H1 (cell line): ENCODE results near the gene MED12L. TPM values are rescaled to one million over a fixed set of nuclear protein-coding genes. Genes with fewer than 3 reads are reported as not detected.
A peak's percentile ranks its signal among the peaks of the same experiment; 100 is the strongest.

Experiments
- CTCF ChIA-PET: fragments of 300-600 bp; sonication (Branson Sonifier 250); formaldehyde crosslinking; loops from one replicate; lab custom pipeline; 2021; ENCODE audit not compliant: partially characterized antibody; lab: Charles Lee
- POLR2A ChIA-PET: fragments of 300-600 bp; sonication (Branson Sonifier 250); formaldehyde crosslinking; loops from one replicate; lab custom pipeline; 2021; ENCODE audit warnings: inconsistent platforms; ENCODE audit not compliant: partially characterized antibody; lab: Charles Lee
- DNase-seq, 2 experiments: peaks; one replicate each; pipeline versions ENCODE4 v3.0.0 to v3.0.0-alpha.2; 2010 to 2022; ENCODE audit warnings: low spot score in 2 of 2, low read depth in 1 of 2, mixed read lengths in 1 of 2
- FAIRE-seq: peaks from 2 replicates; lab custom pipeline; 2011; peaks lifted over from hg19 to GRCh38; lab: Jason Lieb, UNC
- H2AFZ ChIP-seq: 2 replicates; pipeline ENCODE4 v1.8.1; 2012; ENCODE audit warnings: low read length, inconsistent platforms
- H2AK5ac ChIP-seq: 2 replicates; pipeline ENCODE4 v1.6.1; 2013; ENCODE audit warnings: low read depth, low read length
- H2BK120ac ChIP-seq: replicated peaks from 2 replicates; pipeline ENCODE3; 2013; ENCODE audit warnings: low read depth, low read length, inconsistent platforms
- H2BK12ac ChIP-seq: 2 replicates; pipeline ENCODE4 v1.6.1; 2013; ENCODE audit warnings: low read depth, low read length
- H2BK15ac ChIP-seq: 2 replicates; pipeline ENCODE4 v1.6.1; 2013; ENCODE audit warnings: low read length
- H2BK20ac ChIP-seq: 2 replicates; pipeline ENCODE4 v1.6.1; 2013; ENCODE audit warnings: low read length
- H2BK5ac ChIP-seq: 2 replicates; pipeline ENCODE4 v1.6.1; 2013; ENCODE audit warnings: low read depth, low read length
- H3K14ac ChIP-seq: 2 replicates; pipeline ENCODE4 v1.6.1; 2013; ENCODE audit warnings: inconsistent platforms; ENCODE audit not compliant: insufficient read length
- H3K18ac ChIP-seq: 2 replicates; pipeline ENCODE4 v1.6.1; 2013; ENCODE audit warnings: low read length; ENCODE audit errors: extremely low read depth
- H3K23ac ChIP-seq: 2 replicates; pipeline ENCODE4 v1.6.1; 2013; ENCODE audit warnings: inconsistent platforms; ENCODE audit not compliant: insufficient read length
- H3K23me2 ChIP-seq: 2 replicates; pipeline ENCODE4 v1.6.1; 2013; ENCODE audit warnings: low read depth, low read length
- H3K27ac ChIP-seq: 2 replicates; pipeline ENCODE4 v1.6.1; 2011; ENCODE audit warnings: low read depth, low read length, inconsistent platforms
- H3K27me3 ChIP-seq, 4 experiments: replicated peaks in 1 of 4; 1 replicate in 1 of 4; 2 replicates in 3 of 4; pipeline versions ENCODE4 v1.6.1 to v1.8.1; 2011 to 2013; ENCODE audit warnings: low read length in 3 of 4, mild to moderate bottlenecking in 3 of 4, inconsistent platforms in 2 of 4, mixed read lengths in 2 of 4, moderate library complexity in 1 of 4; ENCODE audit not compliant: control insufficient read depth in 3 of 4, insufficient read depth in 3 of 4; ENCODE audit errors: extremely low read depth in 1 of 4
- H3K36me3 ChIP-seq, 4 experiments: 2 replicates each; pipeline versions ENCODE4 v1.6.1 to v1.8.1; 2011 to 2013; ENCODE audit warnings: mild to moderate bottlenecking in 4 of 4, low read length in 3 of 4, moderate library complexity in 2 of 4, control low read depth in 1 of 4, inconsistent platforms in 1 of 4; ENCODE audit not compliant: insufficient read depth in 4 of 4, control insufficient read depth in 2 of 4
- H3K4ac ChIP-seq: replicated peaks from 2 replicates; pipeline ENCODE3; 2013; ENCODE audit warnings: low read length, low read depth, mixed read lengths, inconsistent platforms; ENCODE audit not compliant: insufficient read length
- H3K4me1 ChIP-seq, 4 experiments: replicated peaks in 1 of 4; 1 replicate in 1 of 4; 2 replicates in 3 of 4; pipeline versions ENCODE4 v1.6.1 to v1.8.1; 2011 to 2013; ENCODE audit warnings: low read length in 3 of 4, inconsistent platforms in 2 of 4, mixed read lengths in 1 of 4; ENCODE audit not compliant: insufficient read depth in 4 of 4, control insufficient read depth in 3 of 4
- H3K4me2 ChIP-seq, 2 experiments: 2 replicates each; pipeline versions ENCODE4 v1.6.1 to v1.8.1; 2011 to 2013; ENCODE audit warnings: low read depth in 2 of 2, low read length in 2 of 2, control low read depth in 1 of 2, inconsistent platforms in 1 of 2, mild to moderate bottlenecking in 1 of 2; ENCODE audit not compliant: insufficient read depth in 1 of 2
- H3K4me3 ChIP-seq, 4 experiments: fragments of 200-600, 300-600 bp in 1 of 4; sonication (generic), shearing (Covaris generic), sonication (Bioruptor Twin) in 1 of 4; 2 replicates each; pipeline versions ENCODE4 v1.5.1 to v1.8.1; 2011 to 2016; ENCODE audit warnings: low read length in 4 of 4, low read depth in 3 of 4, control low read depth in 2 of 4, inconsistent platforms in 2 of 4, mild to moderate bottlenecking in 2 of 4, mixed read lengths in 1 of 4, moderate library complexity in 1 of 4; ENCODE audit not compliant: insufficient read depth in 2 of 4; ENCODE audit errors: extremely low read depth in 1 of 4
- H3K56ac ChIP-seq: replicated peaks from 2 replicates; pipeline ENCODE3; 2013; ENCODE audit warnings: low read depth, mild to moderate bottlenecking, mixed read lengths, low read length, inconsistent platforms; ENCODE audit not compliant: insufficient read length
- H3K79me1 ChIP-seq: 2 replicates; pipeline ENCODE4 v1.6.1; 2013; ENCODE audit warnings: low read depth, low read length, control low read depth
- H3K79me2 ChIP-seq, 2 experiments: 2 replicates each; pipeline versions ENCODE4 v1.6.1 to v1.8.1; 2012 to 2013; ENCODE audit warnings: low read length in 2 of 2, mild to moderate bottlenecking in 2 of 2, inconsistent platforms in 1 of 2; ENCODE audit not compliant: insufficient read depth in 2 of 2, control insufficient read depth in 1 of 2
- H3K9ac ChIP-seq, 4 experiments: replicated peaks in 1 of 4; 1 replicate in 1 of 4; 2 replicates in 3 of 4; pipeline versions ENCODE4 v1.6.1 to v1.8.1; 2011 to 2013; ENCODE audit warnings: low read depth in 3 of 4, low read length in 3 of 4, control low read depth in 2 of 4, mild to moderate bottlenecking in 2 of 4, moderate library complexity in 2 of 4, inconsistent platforms in 1 of 4; ENCODE audit errors: extremely low read depth in 1 of 4
- H3K9me3 ChIP-seq, 2 experiments: 2 replicates each; pipeline versions ENCODE4 v1.6.1 to v1.8.1; 2012 to 2013; ENCODE audit warnings: mild to moderate bottlenecking in 2 of 2, moderate library complexity in 2 of 2, control low read depth in 1 of 2, inconsistent platforms in 1 of 2, low read depth in 1 of 2, low read length in 1 of 2, mixed read lengths in 1 of 2; ENCODE audit not compliant: insufficient read depth in 2 of 2
- H4K20me1 ChIP-seq, 2 experiments: replicated peaks in 1 of 2; 2 replicates each; pipeline versions ENCODE3 to v1.8.1; 2011 to 2013; ENCODE audit warnings: inconsistent platforms in 2 of 2, low read length in 2 of 2, mild to moderate bottlenecking in 1 of 2; ENCODE audit not compliant: insufficient read depth in 2 of 2, control insufficient read depth in 1 of 2
- H4K5ac ChIP-seq: 2 replicates; pipeline ENCODE4 v1.6.1; 2013; ENCODE audit warnings: low read length, low read depth, mixed read lengths, inconsistent platforms; ENCODE audit not compliant: insufficient read length
- H4K8ac ChIP-seq: 2 replicates; pipeline ENCODE4 v1.8.0; 2013; ENCODE audit warnings: mild to moderate bottlenecking, moderate library complexity, low read length, inconsistent platforms; ENCODE audit not compliant: insufficient read depth; ENCODE audit errors: extremely low read depth
- H4K91ac ChIP-seq: replicated peaks from 2 replicates; pipeline ENCODE3; 2013; ENCODE audit warnings: low read length, mixed read lengths, inconsistent platforms; ENCODE audit not compliant: insufficient read length
- RAD21 ChIP-seq, 2 experiments: IDR thresholded peaks in 1 of 2; conservative IDR thresholded peaks in 1 of 2; 2 replicates each; pipeline ENCODE4 v1.6.1; 2011; ENCODE audit warnings: low read depth in 2 of 2, low read length in 2 of 2, improper control_type of control experiment in 1 of 2, inconsistent platforms in 1 of 2, mild to moderate bottlenecking in 1 of 2, moderate library complexity in 1 of 2
- TBP ChIP-seq: IDR thresholded peaks from 2 replicates; pipeline ENCODE4 v1.6.1; 2011; ENCODE audit warnings: low read depth, low read length, improper control_type of control experiment
- WGBS, 2 experiments: shearing (Covaris generic) in 1 of 2; methylation state at CpG; one replicate each; pipeline versions ENCODE4 v1.1.6 to v1.1.7; 2013 to 2015; ENCODE audit warnings: low lambda C conversion rate in 2 of 2, mixed read lengths in 2 of 2, inconsistent platforms in 1 of 2, low coverage in 1 of 2, missing lambda C conversion rate in 1 of 2; ENCODE audit not compliant: insufficient replicate concordance in 2 of 2, insufficient coverage in 1 of 2, insufficient read length in 1 of 2; ENCODE audit errors: extremely low coverage in 1 of 2, missing lambda C conversion rate in 1 of 2; 5-methylcytosine and 5-hydroxymethylcytosine counted together
- polyA plus RNA-seq, 7 experiments: library from polyadenylated mRNA; depleted of rRNA in 3 of 7; stranded (reverse) in 5 of 7; unstranded in 2 of 7; fragments of >200 nt in 5 of 7; fragments of 200-250 nt in 2 of 7; gene quantifications; 1 replicate in 5 of 7; 2 replicates in 1 of 7; 4 replicates in 1 of 7; pipeline versions ENCODE4 v1.2.1 to v1.2.3, GENCODE V29; 2011 to 2013; ENCODE audit warnings: missing spikeins in 2 of 7, mixed read lengths in 2 of 7
- total RNA-seq: library from RNA; stranded (reverse); fragmentation: NEBNext Ultra II Directional; extraction: Animal tissue kit (Norgen Biotek cat#: 25700); gene quantifications from 2 replicates; pipeline ENCODE4 v1.2.1, GENCODE V29; 2021

Gene MED12L
- total and polyA plus RNA-seq, 2 of the 8 experiments (the other 6 are each of a cell fraction or from before 2014, with no cell fraction given), result 3.6 to 26.2 TPM

DNA sequence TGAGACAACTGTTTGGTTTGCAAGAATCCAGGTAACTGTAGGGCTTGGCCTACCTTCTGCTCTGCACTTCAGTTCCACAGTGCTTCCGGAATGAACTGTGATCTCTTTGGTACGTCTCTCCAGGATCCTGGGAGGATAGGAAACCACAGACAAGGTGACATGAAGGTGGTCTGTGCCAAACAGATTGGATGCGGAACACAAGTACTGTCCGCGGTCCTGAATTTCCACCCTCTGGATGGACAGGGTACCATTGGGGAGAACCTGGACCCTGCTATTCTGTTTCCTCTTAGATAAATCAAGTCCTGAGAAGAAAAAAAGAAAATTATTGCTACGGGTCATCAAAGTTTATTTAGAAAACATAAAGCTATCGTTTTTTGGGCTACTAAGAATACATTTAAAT lies 358.1 kb downstream of the MED12L start:
- Histone ChIP-seq H3K23ac (no peak overlapping the region), H3K27me3 (no peaks in the 10 kb centered on the region), H3K4me2 (no peak overlapping the region)
- peak in 1 of 2 experiments; percentile 4; a peak in 1 of 4 replicates for TF ChIP-seq RAD21 (IDR thresholded peaks at IDR 0.05 in 1 of 2, conservative IDR thresholded peaks at IDR 0.05 in 1 of 2; ENCODE audit: low read depth in 2 of 2, low read length in 2 of 2)
- no peak for TF ChIP-seq TBP
- TF ChIP-seq, all 59 proteins: peak for 1
- Histone ChIP-seq H3K14ac (no peak overlapping the region), H3K36me3 (no peaks in the 10 kb centered on the region), H2BK120ac (no peak overlapping the region), H3K56ac (no peak overlapping the region), H3K9ac (no peak overlapping the region), H3K27ac (no peak overlapping the region), H3K9me3 (no peaks in the 10 kb centered on the region), H3K79me1 (no peaks in the 10 kb centered on the region), H2BK15ac (no peak overlapping the region), H2AFZ (no peak overlapping the region), H2BK5ac (no peak overlapping the region), H3K18ac (no peak overlapping the region), H3K4me1 (no peaks in the 10 kb centered on the region), H2AK5ac (no peak overlapping the region), H3K4ac (no peak overlapping the region), H4K91ac (no peak overlapping the region), H4K5ac (no peak overlapping the region), H3K23me2 (no peaks in the 10 kb centered on the region), H4K8ac (no peak overlapping the region), H2BK12ac (no peak overlapping the region), H2BK20ac (no peak overlapping the region), H4K20me1 (no peaks in the 10 kb centered on the region), H3K79me2 (no peaks in the 10 kb centered on the region), H3K4me3 (no peak overlapping the region)
- DNase-seq (peak in 1 of 2 experiments; percentile 64), FAIRE-seq (no peak)
- ChIA-PET POLR2A (no interaction called here), CTCF (interaction anchor here (8.3 kb wide), 1 partner anchor 395 kb away, joined by 82 read pairs; no protein-coding TSS in a partner anchor)
- 89% methylated on average over 7 of the region's 7 CpGs; no CpG with 5 or more reads in 1 of the 2 experiments for WGBS, 2 experiments
